GM20000 (cell line): ENCODE results near the gene POFUT2.
"Not testable (repeated sequence)": the region's sequence is repeated elsewhere in the genome, so short reads cannot be mapped to it uniquely, and the experiment has no call there.

Experiments used
- DNase-seq: peaks from one replicate; pipeline ENCODE4 v3.0.0; 2012; ENCODE audit warnings: low spot score
- CTCF ChIP-seq: IDR thresholded peaks from 2 replicates; pipeline ENCODE4 v1.5.1; 2012; ENCODE audit warnings: mild to moderate bottlenecking, control low read depth; ENCODE audit errors: extremely low read depth, missing control alignments

Gene POFUT2

GRCh38 chr21:45319461-45320211, 31.9 kb upstream of the POFUT2 start:
- no peak for DNase-seq

GRCh38 chr21:45318556-45319404, 31.1 kb upstream of the POFUT2 start:
- TF ChIP-seq CTCF: no peak
- DNase-seq: no peak

More at GRCh38 chr21:45319461-45320211, 31.9 kb upstream of the POFUT2 start:
- TF ChIP-seq CTCF: no peak

- no peak for TF ChIP-seq CTCF
- DNase-seq: no peak
Observed at GRCh38 chr21:45318146-45318555, 30.5 kb upstream of the POFUT2 start.

GRCh38 chr21:45317398-45318145, 29.9 kb upstream of the POFUT2 start:
- TF ChIP-seq CTCF: no peak
- DNase-seq: no peak

GRCh38 chr21:45316871-45317397, 29.2 kb upstream of the POFUT2 start:
- TF ChIP-seq CTCF: no peak
- no peak for DNase-seq

- DNase-seq: not testable (repeated sequence)
Observed at GRCh38 chr21:45315676-45316470, 28.2 kb upstream of the POFUT2 start.

- DNase-seq: no peak
- TF ChIP-seq CTCF: no peak
Observed at GRCh38 chr21:45313682-45314081, 26.0 kb upstream of the POFUT2 start.
